ENCODE data around the gene KRT34. TPM values are rescaled to one million over a fixed set of nuclear protein-coding genes. Genes with fewer than 3 reads are reported as not detected.

Gene KRT34
- total and polyA plus RNA-seq, 2 experiments from 2014 or later, result not detected

DNA sequence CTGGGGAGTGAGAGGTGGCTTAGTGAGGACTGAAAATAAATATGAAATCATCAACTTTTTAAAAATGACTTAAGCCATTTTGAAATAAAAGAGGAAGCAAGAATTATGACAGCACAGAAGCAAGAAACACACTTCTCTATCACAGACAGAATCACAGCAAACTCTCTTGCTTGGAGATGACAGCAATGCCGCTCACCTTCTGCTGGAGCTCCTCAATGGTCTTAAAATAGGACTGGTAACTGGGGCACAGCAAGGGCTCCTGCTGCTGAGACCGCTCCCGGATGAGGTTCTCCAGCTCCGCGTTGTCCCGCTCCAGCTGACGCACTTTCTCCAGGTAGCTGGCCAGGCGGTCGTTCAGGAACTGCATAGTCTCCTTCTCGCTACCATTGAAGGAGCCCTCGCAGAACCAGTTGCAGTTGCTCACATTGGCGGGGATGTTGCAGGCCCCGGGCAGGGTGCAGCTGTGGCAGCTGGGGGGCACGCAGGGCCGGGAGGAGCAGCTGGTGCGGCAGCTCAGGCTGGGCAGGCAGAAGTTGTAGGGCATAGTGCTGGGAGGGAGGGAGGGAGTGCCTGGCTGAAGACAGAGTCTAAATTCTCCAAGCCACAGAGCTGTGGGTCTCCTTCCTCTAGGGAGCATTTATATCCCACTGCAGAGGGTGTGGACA lies 15.0 kb upstream of the KRT34 start, which contains the start of gene KRT31 (continued):
- TF ChIP-seq ZNF331 (CRISPR knock-in tag; IDR thresholded peaks at IDR 0.05; ENCODE audit: low read depth), result no peak
- TF ChIP-seq ZNF114 (CRISPR knock-in tag; IDR thresholded peaks at IDR 0.05), result no peak
- TF ChIP-seq, protein P1, sequence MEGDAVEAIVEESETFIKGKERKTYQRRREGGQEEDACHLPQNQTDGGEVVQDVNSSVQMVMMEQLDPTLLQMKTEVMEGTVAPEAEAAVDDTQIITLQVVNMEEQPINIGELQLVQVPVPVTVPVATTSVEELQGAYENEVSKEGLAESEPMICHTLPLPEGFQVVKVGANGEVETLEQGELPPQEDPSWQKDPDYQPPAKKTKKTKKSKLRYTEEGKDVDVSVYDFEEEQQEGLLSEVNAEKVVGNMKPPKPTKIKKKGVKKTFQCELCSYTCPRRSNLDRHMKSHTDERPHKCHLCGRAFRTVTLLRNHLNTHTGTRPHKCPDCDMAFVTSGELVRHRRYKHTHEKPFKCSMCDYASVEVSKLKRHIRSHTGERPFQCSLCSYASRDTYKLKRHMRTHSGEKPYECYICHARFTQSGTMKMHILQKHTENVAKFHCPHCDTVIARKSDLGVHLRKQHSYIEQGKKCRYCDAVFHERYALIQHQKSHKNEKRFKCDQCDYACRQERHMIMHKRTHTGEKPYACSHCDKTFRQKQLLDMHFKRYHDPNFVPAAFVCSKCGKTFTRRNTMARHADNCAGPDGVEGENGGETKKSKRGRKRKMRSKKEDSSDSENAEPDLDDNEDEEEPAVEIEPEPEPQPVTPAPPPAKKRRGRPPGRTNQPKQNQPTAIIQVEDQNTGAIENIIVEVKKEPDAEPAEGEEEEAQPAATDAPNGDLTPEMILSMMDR (conservative IDR thresholded peaks at IDR 0.05; ENCODE audit: low read depth in 2 of 2), result no peak
- TF ChIP-seq JUNB (IDR thresholded peaks at IDR 0.05; ENCODE audit: unreplicated experiment), result no peak
- no peak for TF ChIP-seq EZH2 (IDR thresholded peaks at IDR 0.05; ENCODE audit: low read depth, unreplicated experiment)
- no peak for TF ChIP-seq ETS1 (IDR thresholded peaks at IDR 0.05)

GRCh38 chr17:41396340-41396739 lies 14.2 kb upstream of the KRT34 start:
- Mint-ChIP-seq H3K27ac (no peak overlapping the region), H3K9me3 (no peaks in the 10 kb centered on the region), H3K27me3 (ENCODE audit: insufficient read depth, low read depth, poor library complexity) (no peaks in the 10 kb centered on the region), H3K4me1 (no peaks in the 10 kb centered on the region), H3K36me3 (ENCODE audit: low read depth) (no peaks in the 10 kb centered on the region), H3K4me3 (no peak overlapping the region)
- Histone ChIP-seq H4K20me1 (replicated peaks; ENCODE audit: insufficient read depth) (no peaks in the 10 kb centered on the region), H3K9me2 (ENCODE audit: insufficient read depth) (0 out of 2 replicates have a peak, but pooled peaks cover 2% of the 10 kb centered on the region), H3K79me2 (replicated peaks; ENCODE audit: insufficient read depth) (no peaks in the 10 kb centered on the region), H3K27me3 (ENCODE audit: insufficient read depth) (no peaks in the 10 kb centered on the region), H3K4me1 (ENCODE audit: insufficient read depth) (no peaks in the 10 kb centered on the region), H3F3A (replicated peaks; ENCODE audit: low read depth) (no peaks in the 10 kb centered on the region), H2AFZ (peak overlapping the region; percentile 38; the same call in 1 of the 2 replicates), H3K4me3 (no peak overlapping the region), H3K36me3 (ENCODE audit: insufficient read depth) (no peaks in the 10 kb centered on the region), H3K4me2 (no peak overlapping the region), H3K27ac (ENCODE audit: low read depth) (no peak overlapping the region)
- no peak for ATAC-seq
- no peak for DNase-seq (ENCODE audit: low spot score)
- no peak for TF ChIP-seq ETS1 (IDR thresholded peaks at IDR 0.05)
- TF ChIP-seq, protein P2, sequence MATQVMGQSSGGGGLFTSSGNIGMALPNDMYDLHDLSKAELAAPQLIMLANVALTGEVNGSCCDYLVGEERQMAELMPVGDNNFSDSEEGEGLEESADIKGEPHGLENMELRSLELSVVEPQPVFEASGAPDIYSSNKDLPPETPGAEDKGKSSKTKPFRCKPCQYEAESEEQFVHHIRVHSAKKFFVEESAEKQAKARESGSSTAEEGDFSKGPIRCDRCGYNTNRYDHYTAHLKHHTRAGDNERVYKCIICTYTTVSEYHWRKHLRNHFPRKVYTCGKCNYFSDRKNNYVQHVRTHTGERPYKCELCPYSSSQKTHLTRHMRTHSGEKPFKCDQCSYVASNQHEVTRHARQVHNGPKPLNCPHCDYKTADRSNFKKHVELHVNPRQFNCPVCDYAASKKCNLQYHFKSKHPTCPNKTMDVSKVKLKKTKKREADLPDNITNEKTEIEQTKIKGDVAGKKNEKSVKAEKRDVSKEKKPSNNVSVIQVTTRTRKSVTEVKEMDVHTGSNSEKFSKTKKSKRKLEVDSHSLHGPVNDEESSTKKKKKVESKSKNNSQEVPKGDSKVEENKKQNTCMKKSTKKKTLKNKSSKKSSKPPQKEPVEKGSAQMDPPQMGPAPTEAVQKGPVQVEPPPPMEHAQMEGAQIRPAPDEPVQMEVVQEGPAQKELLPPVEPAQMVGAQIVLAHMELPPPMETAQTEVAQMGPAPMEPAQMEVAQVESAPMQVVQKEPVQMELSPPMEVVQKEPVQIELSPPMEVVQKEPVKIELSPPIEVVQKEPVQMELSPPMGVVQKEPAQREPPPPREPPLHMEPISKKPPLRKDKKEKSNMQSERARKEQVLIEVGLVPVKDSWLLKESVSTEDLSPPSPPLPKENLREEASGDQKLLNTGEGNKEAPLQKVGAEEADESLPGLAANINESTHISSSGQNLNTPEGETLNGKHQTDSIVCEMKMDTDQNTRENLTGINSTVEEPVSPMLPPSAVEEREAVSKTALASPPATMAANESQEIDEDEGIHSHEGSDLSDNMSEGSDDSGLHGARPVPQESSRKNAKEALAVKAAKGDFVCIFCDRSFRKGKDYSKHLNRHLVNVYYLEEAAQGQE (IDR thresholded peaks at IDR 0.05; ENCODE audit: unreplicated experiment), result no peak
- TF ChIP-seq EZH2 (IDR thresholded peaks at IDR 0.05; ENCODE audit: low read depth, unreplicated experiment), result no peak
- TF ChIP-seq ZNF331 (CRISPR knock-in tag; IDR thresholded peaks at IDR 0.05; ENCODE audit: low read depth), result no peak
- TF ChIP-seq CREB1 (CRISPR knock-in tag; IDR thresholded peaks at IDR 0.05; ENCODE audit: low read depth), result no peak
- TF ChIP-seq, protein P3, sequence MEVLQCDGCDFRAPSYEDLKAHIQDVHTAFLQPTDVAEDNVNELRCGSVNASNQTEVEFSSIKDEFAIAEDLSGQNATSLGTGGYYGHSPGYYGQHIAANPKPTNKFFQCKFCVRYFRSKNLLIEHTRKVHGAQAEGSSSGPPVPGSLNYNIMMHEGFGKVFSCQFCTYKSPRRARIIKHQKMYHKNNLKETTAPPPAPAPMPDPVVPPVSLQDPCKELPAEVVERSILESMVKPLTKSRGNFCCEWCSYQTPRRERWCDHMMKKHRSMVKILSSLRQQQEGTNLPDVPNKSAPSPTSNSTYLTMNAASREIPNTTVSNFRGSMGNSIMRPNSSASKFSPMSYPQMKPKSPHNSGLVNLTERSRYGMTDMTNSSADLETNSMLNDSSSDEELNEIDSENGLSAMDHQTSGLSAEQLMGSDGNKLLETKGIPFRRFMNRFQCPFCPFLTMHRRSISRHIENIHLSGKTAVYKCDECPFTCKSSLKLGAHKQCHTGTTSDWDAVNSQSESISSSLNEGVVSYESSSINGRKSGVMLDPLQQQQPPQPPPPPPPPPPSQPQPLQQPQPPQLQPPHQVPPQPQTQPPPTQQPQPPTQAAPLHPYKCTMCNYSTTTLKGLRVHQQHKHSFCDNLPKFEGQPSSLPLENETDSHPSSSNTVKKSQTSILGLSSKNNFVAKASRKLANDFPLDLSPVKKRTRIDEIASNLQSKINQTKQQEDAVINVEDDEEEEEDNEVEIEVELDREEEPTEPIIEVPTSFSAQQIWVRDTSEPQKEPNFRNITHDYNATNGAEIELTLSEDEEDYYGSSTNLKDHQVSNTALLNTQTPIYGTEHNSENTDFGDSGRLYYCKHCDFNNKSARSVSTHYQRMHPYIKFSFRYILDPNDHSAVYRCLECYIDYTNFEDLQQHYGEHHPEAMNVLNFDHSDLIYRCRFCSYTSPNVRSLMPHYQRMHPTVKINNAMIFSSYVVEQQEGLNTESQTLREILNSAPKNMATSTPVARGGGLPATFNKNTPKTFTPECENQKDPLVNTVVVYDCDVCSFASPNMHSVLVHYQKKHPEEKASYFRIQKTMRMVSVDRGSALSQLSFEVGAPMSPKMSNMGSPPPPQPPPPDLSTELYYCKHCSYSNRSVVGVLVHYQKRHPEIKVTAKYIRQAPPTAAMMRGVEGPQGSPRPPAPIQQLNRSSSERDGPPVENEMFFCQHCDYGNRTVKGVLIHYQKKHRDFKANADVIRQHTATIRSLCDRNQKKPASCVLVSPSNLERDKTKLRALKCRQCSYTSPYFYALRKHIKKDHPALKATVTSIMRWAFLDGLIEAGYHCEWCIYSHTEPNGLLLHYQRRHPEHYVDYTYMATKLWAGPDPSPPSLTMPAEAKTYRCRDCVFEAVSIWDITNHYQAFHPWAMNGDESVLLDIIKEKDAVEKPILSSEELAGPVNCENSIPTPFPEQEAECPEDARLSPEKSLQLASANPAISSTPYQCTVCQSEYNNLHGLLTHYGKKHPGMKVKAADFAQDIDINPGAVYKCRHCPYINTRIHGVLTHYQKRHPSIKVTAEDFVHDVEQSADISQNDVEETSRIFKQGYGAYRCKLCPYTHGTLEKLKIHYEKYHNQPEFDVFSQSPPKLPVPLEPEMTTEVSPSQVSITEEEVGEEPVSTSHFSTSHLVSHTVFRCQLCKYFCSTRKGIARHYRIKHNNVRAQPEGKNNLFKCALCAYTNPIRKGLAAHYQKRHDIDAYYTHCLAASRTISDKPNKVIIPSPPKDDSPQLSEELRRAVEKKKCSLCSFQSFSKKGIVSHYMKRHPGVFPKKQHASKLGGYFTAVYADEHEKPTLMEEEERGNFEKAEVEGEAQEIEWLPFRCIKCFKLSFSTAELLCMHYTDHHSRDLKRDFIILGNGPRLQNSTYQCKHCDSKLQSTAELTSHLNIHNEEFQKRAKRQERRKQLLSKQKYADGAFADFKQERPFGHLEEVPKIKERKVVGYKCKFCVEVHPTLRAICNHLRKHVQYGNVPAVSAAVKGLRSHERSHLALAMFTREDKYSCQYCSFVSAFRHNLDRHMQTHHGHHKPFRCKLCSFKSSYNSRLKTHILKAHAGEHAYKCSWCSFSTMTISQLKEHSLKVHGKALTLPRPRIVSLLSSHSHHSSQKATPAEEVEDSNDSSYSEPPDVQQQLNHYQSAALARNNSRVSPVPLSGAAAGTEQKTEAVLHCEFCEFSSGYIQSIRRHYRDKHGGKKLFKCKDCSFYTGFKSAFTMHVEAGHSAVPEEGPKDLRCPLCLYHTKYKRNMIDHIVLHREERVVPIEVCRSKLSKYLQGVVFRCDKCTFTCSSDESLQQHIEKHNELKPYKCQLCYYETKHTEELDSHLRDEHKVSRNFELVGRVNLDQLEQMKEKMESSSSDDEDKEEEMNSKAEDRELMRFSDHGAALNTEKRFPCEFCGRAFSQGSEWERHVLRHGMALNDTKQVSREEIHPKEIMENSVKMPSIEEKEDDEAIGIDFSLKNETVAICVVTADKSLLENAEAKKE (CRISPR knock-in tag; IDR thresholded peaks at IDR 0.05), result no peak
- TF ChIP-seq ZNF114 (CRISPR knock-in tag; IDR thresholded peaks at IDR 0.05), result no peak
